Stimulated activated CD8-positive, alpha-beta memory T cell treated with anti-CD3 and anti-CD28 coated beads, Interleukin-4, amount 100 ng/mL, for 48 hours (primary cell): ENCODE data around the gene ZNF280C.
A peak's percentile ranks its signal among the peaks of the same experiment; 100 is the strongest.

Experiments
- DNase-seq: peaks from one replicate; pipeline ENCODE4 v3.0.0-alpha.2; 2020

The ZNF280C gene

GRCh38 chrX:130176354-130176776 lies 92.3 kb downstream of the ZNF280C start:
- DNase-seq, result no peak

- DNase-seq, result no peak
Measured at GRCh38 chrX:130174937-130175336, 93.8 kb downstream of the ZNF280C start.

- DNase-seq, result no peak
Measured at GRCh38 chrX:130174045-130174704, 94.5 kb downstream of the ZNF280C start.

- peak; percentile 70 for DNase-seq
Measured at GRCh38 chrX:130173190-130173895, 95.4 kb downstream of the ZNF280C start.

- no peak for DNase-seq
Measured at GRCh38 chrX:130172127-130172845, 96.4 kb downstream of the ZNF280C start.

GRCh38 chrX:130171446-130172126 lies 97.1 kb downstream of the ZNF280C start, which contains the start of gene RAB33A:
Gene RAB33A, plus strand, starts transcription at chrX:130171962. Its CDS starts 101 bp downstream, at chrX:130172063.
- DNase-seq, result peak; percentile 44

GRCh38 chrX:130170752-130171445 lies 97.8 kb downstream of the ZNF280C start:
- DNase-seq, result peak; percentile 76

GRCh38 chrX:130167040-130167439 lies 101.7 kb downstream of the ZNF280C start:
- no peak for DNase-seq

- DNase-seq, result no peak
Measured at GRCh38 chrX:130166503-130166777, 102.3 kb downstream of the ZNF280C start.

GRCh38 chrX:130165703-130166502 lies 102.8 kb downstream of the ZNF280C start, which contains the start of gene AIFM1:
Gene AIFM1, minus strand, starts transcription at chrX:130165841. Its CDS starts 185 bp downstream, at chrX:130165656.
- DNase-seq, result peak; percentile 89

GRCh38 chrX:130165181-130165702 lies 103.5 kb downstream of the ZNF280C start:
- DNase-seq, result no peak

GRCh38 chrX:130163398-130163797 lies 105.3 kb downstream of the ZNF280C start:
- DNase-seq, result no peak

- DNase-seq, result no peak
Measured at GRCh38 chrX:130162094-130162735, 106.5 kb downstream of the ZNF280C start.

- no peak for DNase-seq
Measured at GRCh38 chrX:130159776-130160175, 108.9 kb downstream of the ZNF280C start.

GRCh38 chrX:130158311-130158710 lies 110.4 kb downstream of the ZNF280C start:
- DNase-seq, result no peak

GRCh38 chrX:130155564-130155963 lies 113.1 kb downstream of the ZNF280C start:
- DNase-seq, result no peak
